Germinal center (tissue), 1 donor: ENCODE results near the gene TBC1D19.
"Not testable (repeated sequence)": the region's sequence is repeated elsewhere in the genome, so short reads cannot be mapped to it uniquely, and the experiment has no call there.

Experiments
- DNase-seq: peaks from one replicate; pipeline ENCODE4 v3.0.0; 2012; ENCODE audit warnings: mixed read lengths, low spot score

TBC1D19 gene, protein sequence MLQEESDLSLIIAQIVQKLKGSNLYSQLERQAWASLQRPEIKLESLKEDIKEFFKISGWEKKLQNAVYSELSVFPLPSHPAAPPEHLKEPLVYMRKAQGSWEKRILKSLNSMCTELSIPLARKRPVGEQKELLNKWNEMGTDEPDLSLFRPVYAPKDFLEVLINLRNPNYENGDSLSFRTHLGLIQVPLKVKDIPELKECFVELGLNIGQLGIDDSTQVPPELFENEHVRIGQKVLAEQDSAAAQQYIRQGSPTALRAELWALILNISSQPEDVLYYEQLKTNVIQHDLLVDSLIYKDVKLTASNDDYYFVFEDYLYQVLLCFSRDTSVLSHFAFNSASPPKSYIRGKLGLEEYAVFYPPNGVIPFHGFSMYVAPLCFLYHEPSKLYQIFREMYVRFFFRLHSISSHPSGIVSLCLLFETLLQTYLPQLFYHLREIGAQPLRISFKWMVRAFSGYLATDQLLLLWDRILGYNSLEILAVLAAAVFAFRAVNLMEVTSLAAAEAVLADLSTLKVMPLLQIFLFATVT

DNA sequence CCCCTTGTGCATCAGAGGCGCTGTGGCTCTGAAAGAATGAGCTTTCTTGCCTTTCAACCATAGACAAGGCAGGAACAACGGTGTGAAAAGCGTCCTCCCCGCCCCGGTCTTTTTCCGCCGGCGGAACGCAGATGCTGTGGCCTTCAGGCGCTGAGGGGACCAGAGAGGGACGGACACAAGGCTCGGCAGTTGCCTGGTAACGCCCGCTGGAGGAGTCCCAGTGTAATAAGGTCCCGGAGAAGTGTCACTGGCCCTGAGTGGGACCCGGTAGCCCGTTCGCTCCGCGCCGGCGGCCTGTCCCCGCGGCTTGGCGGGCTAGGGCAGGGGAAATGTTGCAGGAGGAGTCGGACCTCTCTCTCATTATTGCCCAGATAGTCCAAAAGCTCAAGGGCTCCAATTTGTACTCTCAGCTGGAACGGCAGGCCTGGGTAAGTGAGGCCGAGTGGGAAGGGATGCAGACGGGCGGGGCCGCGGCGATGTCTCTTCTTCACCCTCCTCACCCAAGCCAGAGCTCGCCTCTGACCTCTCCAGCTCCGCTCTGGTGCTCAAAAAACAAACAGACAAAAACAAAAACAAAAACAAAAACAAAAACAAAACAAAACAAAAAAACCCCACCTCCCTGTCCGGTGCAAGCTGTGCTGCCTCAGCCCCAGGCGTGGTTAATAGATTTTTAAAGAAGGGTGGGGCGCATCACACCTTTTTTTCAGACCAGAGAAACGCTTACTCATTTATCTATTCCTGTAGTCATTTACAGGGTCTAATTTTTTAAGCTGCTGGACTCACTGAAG is at the start of gene TBC1D19:
Gene TBC1D19 (plus strand): TSS at position 220 of the 788 bp plus-strand sequence. CDS start 110 bp downstream, at position 330.
- peak; percentile 78 for DNase-seq

DNA sequence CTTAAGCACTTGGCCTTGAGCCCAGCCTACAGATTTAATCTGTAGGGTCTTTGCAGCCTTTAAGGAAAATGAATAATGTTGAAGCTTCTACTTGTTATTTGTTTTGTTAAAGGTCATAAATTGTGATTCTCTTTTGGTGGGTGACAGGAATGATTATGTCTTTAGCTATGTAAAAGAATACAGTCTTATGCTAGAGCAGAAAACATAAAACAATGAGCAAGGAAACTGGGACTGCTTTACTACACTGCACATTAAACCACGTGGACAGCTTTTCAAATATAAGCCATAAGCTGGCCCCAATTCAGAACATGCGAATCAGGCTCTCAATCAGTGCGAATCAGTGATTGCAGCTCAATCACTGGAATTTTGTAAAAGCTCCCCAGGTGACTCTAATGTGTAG is 40.9 kb upstream of the TBC1D19 start:
- DNase-seq = no peak

DNA sequence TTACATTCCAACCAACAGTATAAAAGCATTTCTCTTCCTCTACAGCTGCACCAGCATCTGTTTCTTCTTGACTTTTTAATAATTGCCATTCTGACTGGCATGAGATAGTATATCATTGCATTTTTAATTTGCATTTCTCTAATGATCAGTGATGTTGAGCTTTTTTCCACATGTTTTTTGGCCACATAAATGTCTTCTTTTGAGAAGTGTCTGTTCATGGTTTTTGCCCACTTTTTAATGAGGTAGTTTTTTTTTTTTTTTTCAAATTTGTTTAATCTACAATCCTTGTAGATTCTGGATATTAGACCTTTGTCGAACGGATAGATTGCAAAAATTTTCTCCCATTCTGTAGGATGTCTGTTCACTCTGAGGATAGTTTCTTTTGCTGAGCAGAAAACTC is 39.5 kb upstream of the TBC1D19 start:
- DNase-seq = no peak

DNA sequence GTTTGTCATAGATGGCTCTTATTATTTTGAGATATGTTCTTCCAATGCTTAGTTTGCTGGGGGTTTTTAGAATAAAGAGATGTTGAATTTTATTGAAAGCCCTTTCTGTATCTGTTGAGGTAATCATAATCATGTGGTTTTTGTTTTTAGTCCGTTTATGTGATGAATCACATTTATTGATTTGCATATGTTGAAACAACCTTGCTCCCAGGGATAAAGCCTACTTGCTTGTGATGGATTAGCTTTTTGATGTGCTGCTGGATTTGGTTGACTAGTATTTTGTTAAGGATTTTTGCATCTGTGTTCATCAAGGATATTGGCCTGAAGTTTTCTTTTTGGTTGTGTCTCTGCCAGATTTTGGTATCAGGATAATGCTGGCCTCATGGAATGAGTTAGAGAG is 35.5 kb upstream of the TBC1D19 start:
- DNase-seq = not testable (repeated sequence)

DNA sequence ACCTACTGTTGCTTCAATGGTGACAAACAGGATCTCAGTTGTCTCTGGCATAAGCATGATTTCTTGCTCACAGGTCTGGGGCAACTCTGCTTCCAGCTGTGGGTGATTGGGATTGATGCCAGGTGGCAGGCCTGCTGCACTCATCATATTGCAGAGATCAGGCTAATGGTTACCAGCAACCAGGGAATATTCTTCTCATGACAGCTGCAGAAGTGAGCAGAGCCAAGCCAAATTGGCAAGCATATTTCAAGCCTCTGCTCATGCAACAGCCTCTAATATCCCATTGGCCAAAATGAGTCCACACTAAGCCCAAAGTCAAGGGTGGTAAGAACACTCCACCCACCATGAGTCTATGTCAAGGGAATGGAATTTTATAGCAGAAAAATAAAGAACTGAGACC is 26.7 kb upstream of the TBC1D19 start:
- DNase-seq = no peak

DNA sequence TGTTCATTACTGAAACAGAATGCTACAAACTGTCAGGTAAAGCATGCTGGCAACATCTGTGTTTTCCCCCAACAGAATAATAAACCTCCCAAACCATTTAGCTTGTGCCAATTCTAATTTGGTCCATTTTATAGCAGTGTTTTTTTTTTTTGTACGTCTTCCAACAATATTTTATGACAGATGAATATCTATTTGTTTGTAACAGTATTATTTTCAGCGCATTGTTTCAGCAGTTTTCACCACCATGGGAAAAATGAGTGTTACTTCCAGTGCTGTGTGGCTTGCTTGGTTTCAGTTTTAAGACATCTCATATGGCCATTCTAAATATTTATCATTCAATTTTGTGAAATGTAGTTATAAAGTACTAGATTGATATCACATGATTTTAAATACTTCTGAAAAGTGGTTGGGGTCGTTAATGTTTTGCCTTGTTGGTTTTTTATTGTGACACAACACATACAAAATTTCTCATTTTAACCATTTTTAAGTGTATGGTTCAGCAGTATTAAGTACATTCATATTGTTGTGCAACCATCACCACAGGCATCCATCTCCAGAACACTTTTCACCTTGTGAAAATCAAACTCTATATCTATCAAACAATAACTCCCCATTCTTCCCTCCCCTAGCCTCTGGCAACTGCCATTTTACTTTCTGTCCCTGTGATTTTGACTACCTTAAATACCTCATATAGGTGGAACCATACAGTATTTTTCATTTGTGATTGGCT is 25.6 kb upstream of the TBC1D19 start:
- no peak for DNase-seq

DNA sequence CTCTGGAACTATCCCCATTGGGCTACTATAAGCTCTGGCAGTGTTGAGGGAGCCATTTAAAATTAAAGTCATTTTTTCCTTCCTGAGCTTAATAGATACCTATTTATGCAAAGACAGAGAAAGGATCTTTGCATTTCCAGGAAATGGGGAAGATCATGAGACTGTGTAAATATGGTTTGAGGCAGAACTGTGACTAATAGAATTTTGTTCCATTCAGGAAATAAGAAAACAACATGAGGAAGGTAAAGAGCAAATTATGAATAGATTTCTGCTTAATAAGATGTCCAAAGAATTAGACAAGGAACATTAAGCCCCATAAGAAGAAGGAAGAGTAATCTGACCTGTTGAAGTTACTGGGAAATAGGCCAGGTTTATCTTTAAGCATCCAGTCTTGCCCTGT is 17.8 kb upstream of the TBC1D19 start:
- no peak for DNase-seq

DNA sequence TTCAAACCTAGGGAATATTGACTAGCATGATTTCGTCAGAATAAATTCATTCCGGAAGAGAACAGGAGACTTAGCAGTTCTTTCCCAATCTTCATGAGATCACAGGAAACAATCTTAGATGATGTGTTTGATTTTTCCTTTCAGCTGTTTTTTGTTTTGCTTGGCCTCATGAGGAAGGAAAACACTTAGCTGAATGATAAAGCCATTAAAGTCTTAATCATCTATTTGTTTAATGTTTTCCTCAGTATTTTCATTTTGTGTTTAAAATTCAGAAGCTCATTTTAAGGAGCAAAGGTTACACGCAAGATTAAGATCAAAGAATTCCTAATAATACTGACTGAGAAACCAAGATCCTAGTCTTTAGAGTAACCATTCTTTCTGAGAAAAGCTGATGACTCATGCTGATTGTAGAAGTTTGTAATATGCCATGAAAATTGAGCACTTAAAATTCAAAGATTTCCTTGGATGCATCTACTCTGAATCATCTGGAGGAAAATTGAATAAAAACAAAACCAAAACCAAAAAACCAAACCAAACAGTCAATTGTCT is 15.4 kb upstream of the TBC1D19 start:
- no peak for DNase-seq

DNA sequence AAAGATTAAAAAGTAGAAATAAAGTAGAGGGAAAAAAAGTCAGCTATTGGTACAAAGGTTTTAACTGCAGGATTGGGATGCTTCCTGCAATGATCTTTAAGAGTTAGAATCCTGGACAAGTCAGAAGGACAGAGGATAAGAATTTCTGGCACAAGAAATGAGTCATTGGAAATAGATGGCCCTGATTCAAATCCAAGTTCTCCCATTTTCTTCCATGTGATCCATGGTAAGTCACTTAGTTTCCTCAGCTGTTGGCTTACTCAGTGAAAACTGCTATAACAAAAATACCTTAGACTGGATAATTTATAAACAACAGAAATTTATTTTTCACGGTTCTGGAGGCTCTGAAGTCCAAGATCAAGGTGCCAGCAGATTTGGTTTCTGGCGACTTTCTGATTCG is 13.3 kb upstream of the TBC1D19 start:
- DNase-seq = no peak

DNA sequence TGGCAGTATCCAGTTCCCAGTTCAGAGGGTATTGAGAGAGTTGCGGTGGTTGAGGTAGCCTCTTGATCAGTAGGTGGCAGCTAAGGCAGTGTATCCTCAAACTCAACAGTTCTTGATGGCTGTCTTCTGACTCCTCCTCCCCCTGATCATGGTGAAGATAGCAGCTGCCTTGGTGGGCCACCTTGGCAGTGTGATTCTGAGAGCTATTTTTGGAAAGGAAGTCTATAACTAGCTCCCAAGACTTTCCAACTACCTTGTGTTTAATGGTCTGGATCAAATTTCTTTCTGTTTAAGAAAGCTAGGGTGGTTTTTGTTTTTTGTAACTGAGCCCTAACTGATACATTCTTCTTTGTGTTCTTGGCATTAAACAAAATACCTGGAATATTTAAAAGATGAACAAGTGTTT is 10.5 kb upstream of the TBC1D19 start:
- no peak for DNase-seq

DNA sequence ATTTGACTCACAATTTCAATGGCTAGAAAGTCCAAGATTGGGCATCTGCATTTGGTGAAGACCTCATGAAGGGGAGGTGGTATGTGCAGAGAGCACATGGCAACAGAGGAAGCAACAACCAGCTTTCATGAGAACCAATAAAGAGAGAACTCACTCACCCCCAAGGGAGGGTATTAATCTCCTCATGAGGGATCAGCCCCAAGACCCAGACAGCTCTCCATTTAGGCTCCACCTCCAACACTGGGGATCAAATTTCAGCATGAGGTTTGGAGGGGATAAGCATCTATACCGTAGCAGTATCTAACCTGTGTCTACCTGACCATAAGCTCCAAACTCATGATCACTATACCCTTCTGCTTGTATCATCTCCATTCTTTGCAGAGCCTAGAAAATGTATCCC is 9.3 kb upstream of the TBC1D19 start:
- DNase-seq = no peak

DNA sequence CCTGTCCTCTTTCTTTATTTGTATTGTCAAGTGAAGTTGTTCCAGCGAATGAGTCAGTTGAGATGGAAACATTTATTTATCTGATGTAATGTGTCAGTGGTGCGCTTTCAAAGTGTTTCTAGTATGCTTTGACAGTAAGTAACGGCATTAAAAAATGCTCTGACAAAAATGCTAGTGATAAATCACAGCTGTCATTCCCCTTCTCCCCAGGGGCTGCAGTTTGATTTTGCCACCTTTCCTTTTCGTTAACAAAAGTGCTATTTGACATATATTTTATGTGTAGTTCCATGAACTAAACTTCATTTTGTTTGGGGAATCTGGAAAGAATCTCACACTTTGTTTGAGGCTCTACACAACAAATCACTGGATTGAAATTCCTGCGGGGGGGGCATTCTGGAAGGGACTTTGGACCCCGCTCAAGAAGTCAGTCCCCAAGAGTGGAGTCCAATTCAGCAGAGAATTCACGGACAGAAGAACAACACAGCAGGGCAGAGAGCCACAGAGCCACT is 7.6 kb upstream of the TBC1D19 start:
- DNase-seq = no peak

DNA sequence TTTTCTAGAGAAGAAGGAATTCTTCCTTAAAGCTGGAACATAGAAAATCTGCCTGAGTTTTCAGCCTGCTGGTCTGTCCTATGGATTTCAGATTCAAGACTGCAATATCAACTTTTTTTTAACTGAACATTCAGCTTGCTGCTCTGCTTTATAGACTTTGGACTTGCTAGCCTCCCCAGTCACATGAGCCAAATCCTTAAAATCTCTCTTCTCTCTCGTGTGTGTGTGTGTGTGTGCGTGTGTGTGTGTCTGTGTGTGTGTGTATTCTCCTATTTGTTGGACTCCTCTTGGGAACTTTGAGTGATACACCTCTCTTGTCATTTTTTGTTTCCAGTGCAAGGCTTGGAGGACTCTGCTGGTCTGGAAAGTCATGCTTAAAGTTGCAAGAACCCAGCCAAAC is 6.8 kb upstream of the TBC1D19 start:
- no peak for DNase-seq

DNA sequence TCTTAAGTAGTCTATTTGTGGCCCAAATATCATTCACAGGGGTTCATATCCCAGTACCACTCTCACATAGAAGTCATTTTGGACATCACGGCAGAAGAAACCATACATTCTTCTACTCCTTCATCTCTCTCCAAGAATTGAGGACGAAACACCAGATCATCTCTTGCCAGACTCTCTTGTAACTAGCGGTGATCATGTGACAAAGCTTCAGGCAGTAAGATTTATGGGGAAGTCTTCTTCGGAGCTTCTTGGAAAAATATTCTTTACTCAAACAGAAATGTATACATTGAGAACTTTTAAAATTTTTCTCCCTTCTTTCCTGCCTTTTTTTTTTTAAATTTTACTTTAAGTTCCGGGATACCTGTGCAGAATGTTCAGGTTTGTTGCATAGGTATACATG is 4.7 kb upstream of the TBC1D19 start:
- no peak for DNase-seq

DNA sequence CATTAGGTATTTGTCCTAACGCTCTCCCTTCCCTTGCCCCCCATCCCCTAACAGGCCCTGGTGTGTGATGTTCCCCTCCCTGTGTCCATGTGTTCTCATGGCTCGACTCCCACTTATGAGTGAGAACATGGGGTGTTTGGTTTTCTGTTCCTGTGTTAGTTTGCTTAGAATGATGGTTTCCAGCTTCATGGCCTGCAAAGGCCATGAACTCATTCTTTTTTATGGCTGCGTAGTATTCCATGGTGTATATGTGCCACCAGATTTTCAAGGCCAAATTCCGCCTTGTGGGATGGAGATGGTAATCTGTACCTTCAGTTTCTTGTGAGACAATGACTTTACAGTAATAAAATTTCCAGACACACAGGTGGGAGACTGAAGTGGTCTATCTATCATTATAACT is 2.5 kb upstream of the TBC1D19 start:
- DNase-seq = not testable (repeated sequence)

DNA sequence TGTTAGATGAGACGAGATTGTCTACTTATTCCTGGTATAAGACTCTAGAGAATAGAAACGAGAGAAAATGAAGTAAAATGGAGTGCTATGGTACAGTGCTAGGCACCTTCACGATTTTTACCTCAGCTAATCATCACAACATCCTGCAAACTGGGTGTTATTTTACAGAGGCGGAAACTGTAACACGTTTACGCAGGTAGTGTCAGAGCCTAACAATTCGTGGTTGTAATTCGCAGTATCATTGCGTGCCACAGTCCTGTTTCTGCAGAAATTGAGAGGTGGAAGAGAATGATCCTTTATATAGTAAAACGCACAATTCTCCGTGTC is 383 bp upstream of the TBC1D19 start:
- no peak for DNase-seq

DNA sequence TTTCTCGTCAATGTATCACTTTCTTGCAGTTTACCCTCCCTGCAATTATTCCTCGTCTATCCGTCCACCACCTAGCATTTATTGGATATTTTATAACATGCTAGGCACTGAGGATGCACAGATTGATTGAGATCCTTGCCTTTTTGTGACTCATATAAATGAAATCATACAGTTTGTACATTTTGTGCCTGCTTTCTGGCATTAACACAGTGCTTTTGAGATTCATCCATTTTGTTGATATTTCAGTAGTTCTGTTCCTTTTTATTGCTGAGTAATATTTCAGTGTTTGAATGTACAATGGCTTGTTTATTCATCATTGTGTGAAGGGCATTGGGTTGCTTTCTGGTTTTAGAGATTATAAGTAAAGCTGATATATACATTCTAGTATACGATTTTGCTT is 841 bp downstream of the TBC1D19 start:
- DNase-seq = no peak

DNA sequence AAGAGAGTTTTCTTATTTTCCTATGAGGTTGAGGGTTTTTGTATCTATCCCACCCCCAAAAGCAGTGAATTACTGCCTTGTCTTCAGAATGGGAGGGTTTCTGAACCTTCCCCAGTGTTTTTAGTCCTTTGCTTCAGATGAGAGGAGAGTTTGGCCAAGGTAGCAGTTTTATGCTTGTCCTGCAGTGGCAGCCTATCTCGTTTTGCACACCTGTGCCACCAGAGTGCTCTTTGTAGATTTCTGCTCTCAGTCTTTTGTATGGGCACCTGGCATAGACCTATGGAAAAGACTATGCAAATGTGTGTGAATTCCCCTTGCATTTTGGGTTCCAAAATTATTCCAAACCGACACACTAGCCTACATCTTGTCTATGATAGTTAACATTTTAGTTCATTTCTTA is 5.8 kb downstream of the TBC1D19 start:
- no peak for DNase-seq

DNA sequence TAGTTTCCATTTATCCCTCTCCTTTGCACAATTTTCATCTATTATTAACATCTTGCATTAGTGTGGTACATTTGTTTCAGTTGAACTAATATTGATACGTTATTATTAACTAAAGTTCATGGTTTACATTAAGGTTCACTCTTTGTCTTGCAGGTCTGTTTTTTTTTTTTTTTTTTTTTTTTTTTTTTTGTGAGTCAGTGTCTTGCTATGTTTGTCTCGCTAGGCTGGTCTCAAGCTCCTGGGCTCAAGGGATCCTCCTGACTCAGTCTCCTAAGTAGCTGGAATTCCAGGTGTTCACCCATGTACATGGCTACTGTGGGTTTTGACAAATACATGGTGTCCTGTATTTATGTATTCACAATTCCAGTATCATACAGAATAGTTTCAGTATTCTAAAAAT is 6.8 kb downstream of the TBC1D19 start:
- no peak for DNase-seq

DNA sequence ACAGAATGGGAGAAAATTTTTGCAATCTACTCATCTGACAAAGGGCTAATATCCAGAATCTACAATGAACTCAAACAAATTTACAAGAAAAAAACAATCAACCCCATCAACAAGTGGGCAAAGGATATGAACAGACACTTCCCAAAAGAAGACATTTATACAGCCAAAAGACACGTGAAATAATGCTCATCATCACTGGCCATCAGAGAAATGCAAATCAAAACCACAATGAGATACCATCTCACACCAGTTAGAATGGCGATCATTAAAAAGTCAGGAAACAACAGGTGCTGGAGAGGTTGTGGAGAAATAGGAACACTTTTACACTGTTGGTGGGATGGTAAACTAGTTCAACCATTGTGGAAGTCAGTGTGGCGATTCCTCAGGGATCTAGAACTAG is 9.7 kb downstream of the TBC1D19 start:
- DNase-seq = not testable (repeated sequence)

DNA sequence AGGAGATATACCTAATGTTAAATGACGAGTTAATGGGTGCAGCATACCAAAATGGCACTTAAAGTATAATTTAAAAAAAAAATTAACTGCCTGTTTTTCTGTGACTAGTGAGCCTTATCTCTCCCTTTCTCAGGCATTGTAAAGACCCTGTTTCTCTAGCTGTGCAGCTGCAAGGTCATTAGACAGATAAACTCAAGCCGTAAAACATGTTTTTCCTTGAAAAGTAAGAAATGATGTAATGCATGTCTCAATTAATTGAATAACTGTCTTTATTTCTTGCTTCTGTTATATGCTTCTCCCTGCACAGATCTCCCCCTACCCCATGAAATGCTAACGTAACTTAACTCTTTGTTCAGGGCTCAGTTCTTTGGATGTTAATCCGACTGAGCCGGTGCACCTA is 10.5 kb downstream of the TBC1D19 start:
- no peak for DNase-seq

DNA sequence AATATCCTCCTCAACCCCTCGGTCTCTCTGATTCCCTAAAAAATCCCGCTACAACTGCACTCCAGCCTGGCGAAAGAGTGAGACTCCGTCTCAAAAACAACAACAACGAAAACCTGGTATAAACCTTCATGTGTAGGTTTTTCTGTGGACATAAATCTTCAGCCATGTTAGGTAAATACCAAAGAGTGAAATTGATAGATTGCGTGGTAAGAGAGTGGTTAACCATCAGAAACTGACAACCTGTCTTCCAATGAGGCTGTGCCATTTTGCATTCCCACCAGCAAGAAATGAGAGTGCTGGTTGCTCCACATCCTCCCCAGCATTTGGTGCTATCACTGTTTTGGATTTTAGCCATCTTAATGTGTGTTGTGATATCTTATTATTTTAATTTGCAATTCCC is 10.9 kb downstream of the TBC1D19 start:
- no peak for DNase-seq
